Psoas muscle (tissue), 8 donors: ENCODE results near the gene FAM111B. TPM values are rescaled to one million over a fixed set of nuclear protein-coding genes. Genes with fewer than 3 reads are reported as not detected.
"Not testable (repeated sequence)": the region's sequence is repeated elsewhere in the genome, so short reads cannot be mapped to it uniquely, and the experiment has no call there.

Experiments
- ATAC-seq, 4 donors: fragments of 200-7000 bp; cut with Tn5 transposase; one replicate each; pipeline ENCODE4 v1.9.1; 2020; ENCODE audit warnings: moderate library complexity in 3 of 4, mild to moderate bottlenecking in 2 of 4
- DNase-seq, 2 donors: peaks; one replicate each; pipeline ENCODE4 v3.0.0-alpha.2; 2020
- H3K27ac ChIP-seq: fragments of 200-600 bp; one replicate; pipeline ENCODE4 v1.8.0; 2022
- H3K27me3 ChIP-seq, 3 donors: fragments of 200-600 bp in 1 of 3; one replicate each; pipeline versions ENCODE4 v1.6.1 to v1.8.0; 2013 to 2022; ENCODE audit warnings: low read length in 2 of 3, mild to moderate bottlenecking in 2 of 3, moderate library complexity in 1 of 3; ENCODE audit not compliant: insufficient read depth in 3 of 3
- H3K36me3 ChIP-seq, 2 donors: fragments of 200-600 bp in 1 of 2; one replicate each; pipeline versions ENCODE4 v1.6.1 to v1.8.0; 2013 to 2022; ENCODE audit warnings: low read depth in 1 of 2, mild to moderate bottlenecking in 1 of 2, moderate library complexity in 1 of 2; ENCODE audit not compliant: insufficient read depth in 1 of 2
- H3K4me1 ChIP-seq: fragments of 200-600 bp; one replicate; pipeline ENCODE4 v1.8.0; 2022
- H3K4me3 ChIP-seq: fragments of 200-600 bp; one replicate; pipeline ENCODE4 v1.8.0; 2022; ENCODE audit warnings: mild to moderate bottlenecking
- H3K9me3 ChIP-seq: fragments of 200-600 bp; one replicate; pipeline ENCODE4 v1.8.0; 2022
- WGBS, 3 donors: extraction: QIAGEN DNeasy Blood & Tissue Kit; methylation state at CpG; one replicate each; pipeline versions ENCODE4 v1.1.6 to v1.1.7; 2013; 5-methylcytosine and 5-hydroxymethylcytosine counted together
- intact Hi-C, 2 donors: fragments of 100-400 bp; cut with DNase I; formaldehyde crosslinking; loops; one replicate each; pipeline versions ENCODE4 v1.11.0 to v1.14.2; 2022
- polyA plus RNA-seq, 3 donors: library from polyadenylated mRNA; stranded (reverse); fragments of 200-250 nt; gene quantifications; one replicate each; pipeline ENCODE4 v1.2.3, GENCODE V29; 2013
- total RNA-seq, 4 donors: library from RNA; stranded (reverse); fragmentation: NEBNext Ultra II Directional in 2 of 4; extraction: Animal tissue kit (Norgen Biotek cat#: 25700) in 2 of 4; gene quantifications; one replicate each; pipeline versions ENCODE4 v1.2.1 to v1.2.4, GENCODE V29; 2021 to 2023
- TF ChIP-seq, protein P1 (sequence below): fragments of 200-600 bp; IDR thresholded peaks from one replicate; pipeline ENCODE4 v1.8.0; 2022; ENCODE audit warnings: antibody characterized with exemption
- donor health status: healthy with polysubstance abuse.
- donor health status: DM: no; HTN: no; CAD: no; lungs with moderate emphysema.
- donor health status: Bipolar disorder and iron deficiency.
- donor health status: healthy.
- donor health status: DM: yes; HTN: yes; CAD: no.
- donor health status: DM: no; HTN: no; CAD: no.
- donor health status: DM: no; HTN: no; CAD: no.
- donor health status: DM: yes; HTN: yes; CAD: no.

Gene FAM111B
- total and polyA plus RNA-seq, 7 donors, result 0.01 to 0.09 (median 0.05) TPM; not detected in 2

DNA sequence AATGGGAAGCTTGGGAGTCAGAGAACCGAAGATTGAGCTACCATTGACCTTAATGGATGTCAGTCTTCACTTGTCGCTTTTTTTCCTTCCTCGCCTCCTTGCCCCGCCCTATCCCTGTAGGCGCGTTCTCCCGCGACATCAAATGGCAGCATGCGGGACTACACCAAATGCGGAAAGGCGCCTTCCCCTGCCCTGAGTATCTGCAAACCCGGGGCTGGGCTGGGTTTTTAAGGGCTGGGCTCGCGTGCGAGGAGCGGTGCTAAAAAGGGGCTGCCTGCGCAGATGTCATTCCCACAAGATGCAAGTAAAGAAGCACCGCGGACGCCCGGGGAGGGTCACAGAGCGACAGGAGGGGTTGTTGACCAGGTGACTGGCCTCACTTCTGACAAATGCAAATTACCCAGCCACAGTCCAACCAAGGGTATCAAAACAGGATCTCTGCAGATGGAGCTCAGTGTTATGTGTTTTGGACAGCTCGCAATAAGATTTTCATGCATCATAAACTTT, 4.7 kb upstream of the FAM111B start:
- 6 to 10% (median 7%) methylated on average over 23 of the region's 23 CpGs for WGBS, 3 donors
- peaks cover 0 to 32% (median 8%) of the 10 kb centered on the region in 3 donors for H3K27me3 ChIP-seq
- intact Hi-C loops, result loop anchor here in 1 of 2 donors (10.0 kb wide), 1 partner anchor 52 kb away; no protein-coding TSS in a partner anchor
- H3K4me1 ChIP-seq, result peaks cover 5% of the 10 kb centered on the region
- H3K9me3 ChIP-seq, result no peaks in the 10 kb centered on the region
- DNase-seq (peak; percentile 33 to 57), ATAC-seq (peak in 3 of 4 donors; percentile 44 to 49 (median 47))
- H3K4me3 ChIP-seq, result peak overlapping the region; percentile 43
- TF ChIP-seq, protein P1, sequence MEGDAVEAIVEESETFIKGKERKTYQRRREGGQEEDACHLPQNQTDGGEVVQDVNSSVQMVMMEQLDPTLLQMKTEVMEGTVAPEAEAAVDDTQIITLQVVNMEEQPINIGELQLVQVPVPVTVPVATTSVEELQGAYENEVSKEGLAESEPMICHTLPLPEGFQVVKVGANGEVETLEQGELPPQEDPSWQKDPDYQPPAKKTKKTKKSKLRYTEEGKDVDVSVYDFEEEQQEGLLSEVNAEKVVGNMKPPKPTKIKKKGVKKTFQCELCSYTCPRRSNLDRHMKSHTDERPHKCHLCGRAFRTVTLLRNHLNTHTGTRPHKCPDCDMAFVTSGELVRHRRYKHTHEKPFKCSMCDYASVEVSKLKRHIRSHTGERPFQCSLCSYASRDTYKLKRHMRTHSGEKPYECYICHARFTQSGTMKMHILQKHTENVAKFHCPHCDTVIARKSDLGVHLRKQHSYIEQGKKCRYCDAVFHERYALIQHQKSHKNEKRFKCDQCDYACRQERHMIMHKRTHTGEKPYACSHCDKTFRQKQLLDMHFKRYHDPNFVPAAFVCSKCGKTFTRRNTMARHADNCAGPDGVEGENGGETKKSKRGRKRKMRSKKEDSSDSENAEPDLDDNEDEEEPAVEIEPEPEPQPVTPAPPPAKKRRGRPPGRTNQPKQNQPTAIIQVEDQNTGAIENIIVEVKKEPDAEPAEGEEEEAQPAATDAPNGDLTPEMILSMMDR, result no peak
- no peaks in the 10 kb centered on the region for H3K36me3 ChIP-seq
- no peak overlapping the region for H3K27ac ChIP-seq

DNA sequence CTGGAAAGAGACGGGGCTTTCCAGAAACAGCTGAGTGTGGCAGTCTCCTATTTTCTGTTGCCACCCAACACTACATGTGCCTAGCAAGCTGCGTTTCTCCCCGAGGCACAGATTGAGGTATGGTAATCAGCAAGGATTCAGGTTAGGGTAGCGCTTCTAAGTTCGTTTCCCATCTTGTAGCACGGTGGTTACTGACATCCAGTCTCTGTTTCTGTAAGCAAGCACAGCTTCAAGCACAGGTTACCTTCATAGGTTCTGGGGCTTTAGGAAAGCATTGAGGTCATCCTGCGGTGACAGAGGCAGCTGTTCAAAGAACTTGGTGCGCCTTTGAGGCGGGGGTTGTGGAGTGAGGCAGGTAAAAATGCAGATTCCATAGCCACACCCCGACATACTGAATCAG, 684 bp downstream of the FAM111B start:
- not testable (repeated sequence) for DNase-seq, H3K27ac ChIP-seq, H3K9me3 ChIP-seq, H3K36me3 ChIP-seq, H3K4me1 ChIP-seq
- H3K27me3 ChIP-seq, result peaks cover 0 to 28% (median 6%) of the 10 kb centered on the region in 3 donors
- 19 to 24% (median 23%) methylated on average over 10 of the region's 10 CpGs for WGBS, 3 donors
- intact Hi-C loops, result loop anchor here in 1 of 2 donors (10.0 kb wide), 1 partner anchor 47 kb away; no protein-coding TSS in a partner anchor
- peak in 1 of 4 donors; percentile 6 for ATAC-seq
- peak overlapping the region; percentile 66 for H3K4me3 ChIP-seq

DNA sequence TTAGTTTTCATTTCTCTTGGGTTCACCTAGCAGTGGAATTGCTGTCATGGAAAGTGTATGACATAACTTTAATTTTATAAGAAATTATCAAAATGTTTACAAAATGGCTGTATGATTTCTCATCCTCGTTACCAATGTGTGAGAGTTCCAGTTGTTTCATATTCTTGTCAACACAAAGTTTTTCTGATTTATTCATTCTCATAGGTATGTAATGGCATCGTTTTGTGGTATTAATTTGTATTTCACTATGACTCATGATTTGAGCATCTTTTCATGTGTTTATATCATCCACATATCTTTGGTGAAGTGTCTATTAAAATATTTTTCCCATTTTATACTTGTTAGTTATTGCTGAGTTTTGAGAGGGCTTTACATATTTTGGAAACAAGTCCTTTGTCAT, 5.5 kb downstream of the FAM111B start:
- ATAC-seq (no peak), DNase-seq (no peak)
- intact Hi-C loops, result no loop called here
- Histone ChIP-seq H3K27me3 (peaks cover 0 to 6% (median 0%) of the 10 kb centered on the region in 3 donors), H3K36me3 (no peaks in the 10 kb centered on the region), H3K4me3 (no peak overlapping the region), H3K9me3 (no peaks in the 10 kb centered on the region), H3K4me1 (no peaks in the 10 kb centered on the region), H3K27ac (no peak overlapping the region)
- 79 to 86% (median 82%) methylated on average over 2 of the region's 2 CpGs for WGBS, 3 donors
- TF ChIP-seq, protein P1, result no peak

DNA sequence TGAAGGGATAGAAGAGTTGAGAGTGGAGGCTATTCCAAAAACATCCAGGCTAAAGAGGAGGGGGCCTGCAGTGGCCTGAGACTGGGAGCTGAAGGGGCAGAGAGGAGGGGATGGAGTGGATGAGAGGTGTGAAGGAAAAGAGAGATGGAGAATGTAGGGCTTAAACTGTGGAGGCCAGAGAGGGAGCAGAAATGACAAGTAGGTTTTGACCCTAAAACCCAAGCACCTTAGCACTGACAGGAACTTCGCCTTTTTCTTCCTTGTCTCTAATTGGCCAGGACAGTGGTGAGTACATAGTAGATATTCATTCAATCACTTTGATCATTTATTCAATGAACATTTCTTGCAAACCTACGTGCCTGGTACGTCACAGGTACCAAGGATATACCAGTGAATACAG, 7.3 kb downstream of the FAM111B start:
- TF ChIP-seq, protein P1, result no peak
- H3K4me3 ChIP-seq, result no peak overlapping the region
- DNase-seq (no peak), ATAC-seq (no peak)
- no peak overlapping the region for H3K27ac ChIP-seq
- H3K9me3 ChIP-seq, result peaks cover 6% of the 10 kb centered on the region
- intact Hi-C loops, result no loop called here
- WGBS, 3 donors, result 95 to 99% (median 98%) methylated on average over 3 of the region's 3 CpGs
- H3K4me1 ChIP-seq, result no peaks in the 10 kb centered on the region
- H3K27me3 ChIP-seq, result peaks cover 0 to 4% (median 0%) of the 10 kb centered on the region in 3 donors
- no peaks in the 10 kb centered on the region for H3K36me3 ChIP-seq

DNA sequence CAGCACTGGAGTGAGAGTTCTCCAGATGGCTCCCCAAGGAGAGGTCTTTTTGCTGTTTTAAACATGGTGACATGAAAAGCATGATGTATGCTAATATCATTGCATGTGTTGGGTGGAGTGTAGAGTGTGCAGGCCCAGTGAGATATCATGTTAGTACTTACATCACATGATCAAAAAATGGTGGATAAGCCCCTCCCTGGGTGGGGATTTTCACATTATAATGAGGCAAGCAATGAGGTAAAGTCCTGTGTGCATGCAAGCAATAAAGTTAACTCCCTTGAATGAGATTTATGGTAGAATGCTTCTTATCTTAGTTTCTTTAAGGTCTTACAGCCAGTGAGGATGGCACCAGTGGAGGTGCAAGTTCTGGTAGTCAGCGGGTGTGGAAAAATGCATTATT, 8.5 kb downstream of the FAM111B start:
- DNase-seq (no peak), ATAC-seq (no peak)
- 92 to 100% (median 99%) methylated on average over 1 of the region's 1 CpG for WGBS, 3 donors
- H3K27ac ChIP-seq, result no peak overlapping the region
- peaks cover 6% of the 10 kb centered on the region for H3K9me3 ChIP-seq
- TF ChIP-seq, protein P1, result no peak
- no peaks in the 10 kb centered on the region for H3K4me1 ChIP-seq
- no peaks in the 10 kb centered on the region for H3K27me3 ChIP-seq
- intact Hi-C loops, result no loop called here
- no peaks in the 10 kb centered on the region for H3K36me3 ChIP-seq
- no peak overlapping the region for H3K4me3 ChIP-seq
